ENCODE data around the gene CD55.

DNA sequence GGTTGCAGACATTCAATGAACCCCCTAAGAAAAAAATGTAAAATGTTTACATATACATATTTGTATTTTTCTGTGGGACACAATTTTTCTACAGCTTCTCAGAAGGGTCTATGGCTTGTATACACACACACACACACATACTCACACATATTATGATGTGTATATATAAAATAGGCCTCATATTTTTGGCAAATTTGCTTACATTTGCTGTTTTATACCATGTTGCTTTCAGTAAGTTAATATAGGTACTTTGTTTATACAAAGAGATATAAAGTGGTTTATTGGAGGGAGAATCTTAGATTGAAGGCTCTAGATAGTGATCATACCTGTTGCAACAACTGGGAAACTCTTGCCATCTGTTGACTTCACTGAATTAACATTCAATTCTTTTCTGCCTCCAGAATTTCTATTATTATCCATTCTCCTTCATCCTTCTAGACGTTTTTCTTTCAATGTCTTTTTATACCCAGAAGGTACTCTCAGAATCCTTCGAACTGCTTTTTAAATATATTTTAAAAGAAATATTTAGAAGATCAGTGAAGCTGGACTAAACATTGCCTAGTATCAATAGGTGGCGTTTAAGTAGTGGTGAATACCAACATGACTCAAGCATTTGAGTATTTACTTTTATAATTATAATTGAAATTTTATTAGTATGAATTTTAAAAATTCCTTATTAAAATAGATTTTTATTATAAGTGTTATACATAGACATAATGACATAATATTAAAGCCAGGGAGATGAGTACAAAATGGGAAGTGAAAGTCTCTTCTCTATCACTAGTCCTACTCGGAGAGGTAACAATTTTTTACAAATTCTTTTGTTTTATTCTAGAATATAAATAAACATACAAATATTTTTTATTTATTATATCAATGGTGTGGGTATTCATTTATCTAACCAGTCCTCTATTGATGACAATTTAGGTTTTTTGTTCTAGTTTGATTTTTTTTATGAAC lies 10.2 kb downstream of the CD55 start:
- TF ChIP-seq, protein P1, sequence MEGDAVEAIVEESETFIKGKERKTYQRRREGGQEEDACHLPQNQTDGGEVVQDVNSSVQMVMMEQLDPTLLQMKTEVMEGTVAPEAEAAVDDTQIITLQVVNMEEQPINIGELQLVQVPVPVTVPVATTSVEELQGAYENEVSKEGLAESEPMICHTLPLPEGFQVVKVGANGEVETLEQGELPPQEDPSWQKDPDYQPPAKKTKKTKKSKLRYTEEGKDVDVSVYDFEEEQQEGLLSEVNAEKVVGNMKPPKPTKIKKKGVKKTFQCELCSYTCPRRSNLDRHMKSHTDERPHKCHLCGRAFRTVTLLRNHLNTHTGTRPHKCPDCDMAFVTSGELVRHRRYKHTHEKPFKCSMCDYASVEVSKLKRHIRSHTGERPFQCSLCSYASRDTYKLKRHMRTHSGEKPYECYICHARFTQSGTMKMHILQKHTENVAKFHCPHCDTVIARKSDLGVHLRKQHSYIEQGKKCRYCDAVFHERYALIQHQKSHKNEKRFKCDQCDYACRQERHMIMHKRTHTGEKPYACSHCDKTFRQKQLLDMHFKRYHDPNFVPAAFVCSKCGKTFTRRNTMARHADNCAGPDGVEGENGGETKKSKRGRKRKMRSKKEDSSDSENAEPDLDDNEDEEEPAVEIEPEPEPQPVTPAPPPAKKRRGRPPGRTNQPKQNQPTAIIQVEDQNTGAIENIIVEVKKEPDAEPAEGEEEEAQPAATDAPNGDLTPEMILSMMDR (IDR thresholded peaks at IDR 0.05) = no peak
- TF ChIP-seq MEF2A (IDR thresholded peaks at IDR 0.05; ENCODE audit: borderline replicate concordance, low read depth) (no peak), YY1 (IDR thresholded peaks at IDR 0.05; ENCODE audit: low read depth) (no peak), JUND (IDR thresholded peaks at IDR 0.05) (no peak), POLR2AphosphoS5 (IDR thresholded peaks at IDR 0.05; ENCODE audit: low read depth, low read length) (no peak), EZH2phosphoT487 (IDR thresholded peaks at IDR 0.05; ENCODE audit: borderline replicate concordance, low read depth) (no peak), TEAD4 (IDR thresholded peaks at IDR 0.05; ENCODE audit: borderline replicate concordance, insufficient read depth) (no peak), USF2 (IDR thresholded peaks at IDR 0.05; ENCODE audit: borderline replicate concordance, low read depth, low read length) (no peak)
- TF ChIP-seq, protein P2, sequence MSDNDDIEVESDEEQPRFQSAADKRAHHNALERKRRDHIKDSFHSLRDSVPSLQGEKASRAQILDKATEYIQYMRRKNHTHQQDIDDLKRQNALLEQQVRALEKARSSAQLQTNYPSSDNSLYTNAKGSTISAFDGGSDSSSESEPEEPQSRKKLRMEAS (IDR thresholded peaks at IDR 0.05; ENCODE audit: low read depth) = no peak
